ENCODE measurements around the gene P2RY10.
"Not testable (repeated sequence)": the region's sequence is repeated elsewhere in the genome, so short reads cannot be mapped to it uniquely, and the experiment has no call there.

The P2RY10 gene

GRCh38 chrX:78945186-78945912, at the start of gene P2RY10:
Gene P2RY10 (plus strand): TSS chrX:78945391. CDS start chrX:78960521, 15,130 bp downstream.
- no peak for DNase-seq

- DNase-seq: no peak
Measured at GRCh38 chrX:78922754-78923153, 22.4 kb upstream of the P2RY10 start.

GRCh38 chrX:78923198-78924015, 21.8 kb upstream of the P2RY10 start:
- DNase-seq: no peak

GRCh38 chrX:78931814-78932213, 13.4 kb upstream of the P2RY10 start:
- no peak for DNase-seq

GRCh38 chrX:78934866-78935265, 10.3 kb upstream of the P2RY10 start:
- DNase-seq: no peak

GRCh38 chrX:78944351-78944750, 840 bp upstream of the P2RY10 start:
- no peak for DNase-seq

- DNase-seq: no peak
Measured at GRCh38 chrX:78946178-78946931, 1.2 kb downstream of the P2RY10 start.

GRCh38 chrX:78950009-78950835, 5.0 kb downstream of the P2RY10 start:
- no peak for DNase-seq

- no peak for DNase-seq
Measured at GRCh38 chrX:78957049-78957767, 12.0 kb downstream of the P2RY10 start.

GRCh38 chrX:78957768-78958130, 12.6 kb downstream of the P2RY10 start:
- no peak for DNase-seq

GRCh38 chrX:78958419-78959116, 13.4 kb downstream of the P2RY10 start:
- no peak for DNase-seq

GRCh38 chrX:78960888-78961287, 15.7 kb downstream of the P2RY10 start:
- DNase-seq: no peak

GRCh38 chrX:78964598-78964997, 19.4 kb downstream of the P2RY10 start:
- no peak for DNase-seq

- no peak for DNase-seq
Measured at GRCh38 chrX:78979789-78980464, 34.7 kb downstream of the P2RY10 start.

GRCh38 chrX:78989349-78989748, 44.2 kb downstream of the P2RY10 start:
- no peak for DNase-seq

GRCh38 chrX:78997870-78998558, 52.8 kb downstream of the P2RY10 start:
- DNase-seq: no peak

- not testable (repeated sequence) for DNase-seq
Measured at GRCh38 chrX:79007540-79007939, 62.3 kb downstream of the P2RY10 start.
